Neural progenitor cell (in vitro differentiated cells): ENCODE measurements around the gene PRR18. TPM values are rescaled to one million over a fixed set of nuclear protein-coding genes. Genes with fewer than 3 reads are reported as not detected.

Experiments
- DNase-seq: peaks from one replicate; pipeline ENCODE4 v3.0.0-alpha.2; 2016; ENCODE audit warnings: low spot score
- H2AFZ ChIP-seq: fragments of 200-600 bp; sonication (generic); replicated peaks from 2 replicates; pipeline ENCODE4 v1.6.1; 2016; ENCODE audit warnings: antibody characterized with exemption
- H3F3A ChIP-seq: fragments of 200-600 bp; sonication (generic); 2 replicates; pipeline ENCODE4 v1.6.1; 2016; ENCODE audit warnings: antibody characterized with exemption, low read depth
- H3K27ac ChIP-seq: fragments of 200-600 bp; sonication (generic); 2 replicates; pipeline ENCODE4 v1.5.1; 2016; ENCODE audit warnings: mild to moderate bottlenecking
- H3K27me3 ChIP-seq: fragments of 200-600 bp; sonication (generic); 2 replicates; pipeline ENCODE4 v1.6.1; 2016; ENCODE audit warnings: mild to moderate bottlenecking, moderate library complexity
- H3K36me3 ChIP-seq: fragments of 200-600 bp; sonication (generic); 2 replicates; pipeline ENCODE4 v1.5.1; 2016
- H3K4me1 ChIP-seq: fragments of 200-600 bp; sonication (generic); 2 replicates; pipeline ENCODE4 v1.6.1; 2016; ENCODE audit warnings: mixed run types
- H3K4me2 ChIP-seq: fragments of 200-600 bp; sonication (generic); 2 replicates; pipeline ENCODE4 v1.6.1; 2016
- H3K4me3 ChIP-seq: fragments of 200-600 bp; sonication (generic); 2 replicates; pipeline ENCODE4 v1.5.1; 2016
- H3K79me2 ChIP-seq: fragments of 200-600 bp; sonication (generic); 2 replicates; pipeline ENCODE4 v1.6.1; 2016; ENCODE audit warnings: low read depth
- H3K9ac ChIP-seq: fragments of 200-600 bp; sonication (generic); 2 replicates; pipeline ENCODE4 v1.6.1; 2016
- H3K9me3 ChIP-seq: fragments of 200-600 bp; sonication (generic); 2 replicates; pipeline ENCODE4 v1.5.1; 2016; ENCODE audit warnings: low read depth
- H4K20me1 ChIP-seq: fragments of 200-600 bp; sonication (generic); 2 replicates; pipeline ENCODE4 v1.6.1; 2016; ENCODE audit warnings: low read depth
- H3K27ac Mint-ChIP-seq: 3 replicates; pipeline ENCODE4 v1.8.0; 2021; ENCODE audit warnings: mixed read lengths
- H3K27me3 Mint-ChIP-seq: 2 replicates; pipeline ENCODE4 v1.8.0; 2022; ENCODE audit warnings: low read depth, mild to moderate bottlenecking, inconsistent platforms, moderate library complexity, mixed read lengths; ENCODE audit not compliant: insufficient read depth
- H3K36me3 Mint-ChIP-seq: 3 replicates; pipeline ENCODE4 v1.8.0; 2021; ENCODE audit warnings: mixed read lengths
- H3K4me1 Mint-ChIP-seq: 3 replicates; pipeline ENCODE4 v1.8.0; 2021; ENCODE audit warnings: mixed read lengths
- H3K4me3 Mint-ChIP-seq: 3 replicates; pipeline ENCODE4 v1.8.0; 2021; ENCODE audit warnings: mild to moderate bottlenecking, moderate library complexity, mixed read lengths
- H3K9me3 Mint-ChIP-seq: 3 replicates; pipeline ENCODE4 v1.8.0; 2020; ENCODE audit warnings: mixed read lengths
- CTCF ChIP-seq: fragments of 200-600 bp; sonication (generic); IDR thresholded peaks from 2 replicates; pipeline ENCODE4 v1.5.1; 2017; ENCODE audit warnings: antibody characterized with exemption, mild to moderate bottlenecking
- EZH2 ChIP-seq: fragments of 200-600 bp; sonication (generic); IDR thresholded peaks from 2 replicates; pipeline ENCODE4 v1.6.1; 2017; ENCODE audit warnings: antibody characterized with exemption, mild to moderate bottlenecking, moderate library complexity
- EZH2phosphoT487 ChIP-seq: fragments of 200-600 bp; sonication (generic); IDR thresholded peaks from 2 replicates; pipeline ENCODE4 v1.6.1; 2017; ENCODE audit warnings: antibody characterized with exemption
- total RNA-seq: library from RNA; depleted of rRNA; stranded (reverse); fragments of >200 nt; gene quantifications from 2 replicates; pipeline ENCODE4 v1.2.3, GENCODE V29; 2015; ENCODE audit warnings: low replicate concordance

The PRR18 gene
- total RNA-seq, 1 donor from 2014 or later, result 0.13 TPM

GRCh38 chr6:166257911-166258318 lies 50.3 kb downstream of the PRR18 start:
- Histone ChIP-seq H3K9me3 (no peaks in the 10 kb centered on the region), H4K20me1 (no peaks in the 10 kb centered on the region), H2AFZ (no peak overlapping the region), H3K27ac (no peak overlapping the region), H3K36me3 (no peaks in the 10 kb centered on the region), H3K4me3 (no peak overlapping the region), H3K27me3 (peaks cover 50% of the 10 kb centered on the region), H3F3A (peaks cover 18% of the 10 kb centered on the region), H3K9ac (no peak overlapping the region), H3K4me1 (peaks cover 23% of the 10 kb centered on the region), H3K4me2 (no peak overlapping the region), H3K79me2 (no peaks in the 10 kb centered on the region)
- Mint-ChIP-seq H3K27me3 (peaks cover 27% of the 10 kb centered on the region), H3K9me3 (no peaks in the 10 kb centered on the region), H3K36me3 (no peaks in the 10 kb centered on the region), H3K4me1 (peaks cover 31% of the 10 kb centered on the region), H3K27ac (no peak overlapping the region), H3K4me3 (no peak overlapping the region)
- DNase-seq, result no peak
- TF ChIP-seq CTCF (no peak), EZH2 (no peak), EZH2phosphoT487 (no peak)

Other genes starting within 250 kb of the PRR18 start
- not detected in 2 replicates for gene TBXT, start 140.5 kb downstream of the PRR18 start, total RNA-seq
- 38.1 and 48.9 TPM in 2 replicates for gene SFT2D1, start 34.2 kb upstream of the PRR18 start, total RNA-seq
- gene MPC1, start 74.5 kb upstream of the PRR18 start, total RNA-seq, result 9.4 and 13.2 TPM in 2 replicates